ENCODE results near the gene EPHB2.

DNA sequence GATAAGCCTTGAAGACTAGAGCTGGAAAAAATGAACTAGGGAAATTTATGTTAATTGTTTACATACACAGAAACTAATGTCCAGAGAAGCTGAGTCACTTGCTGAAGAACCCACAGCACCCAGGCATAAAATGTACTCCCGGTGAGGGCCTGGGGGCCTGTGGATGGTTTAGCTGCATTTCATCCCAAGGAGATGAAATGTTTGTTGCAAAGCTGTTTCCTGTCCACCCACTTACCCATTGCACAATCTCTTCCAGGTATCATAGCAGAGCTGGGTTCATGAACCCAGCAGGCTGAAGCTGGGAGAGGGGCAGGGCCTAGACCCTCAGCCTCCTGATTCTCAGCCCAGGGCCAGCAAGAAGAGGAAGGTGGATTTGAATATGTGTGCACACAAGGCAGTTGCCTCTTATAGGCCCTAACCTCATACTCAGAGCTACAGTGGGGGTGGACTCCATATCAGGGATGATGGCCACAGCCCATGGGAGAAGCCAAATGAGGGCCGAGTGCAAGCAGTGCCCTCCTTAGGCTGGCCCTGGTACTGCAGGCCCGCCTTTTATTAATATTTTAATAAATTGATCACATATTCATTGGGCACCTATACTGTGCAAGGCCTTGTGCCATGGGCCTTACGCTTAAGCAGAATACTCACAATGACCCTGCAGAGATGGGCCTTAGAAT, 151.3 kb downstream of the EPHB2 start:
- TF ChIP-seq, protein P1, sequence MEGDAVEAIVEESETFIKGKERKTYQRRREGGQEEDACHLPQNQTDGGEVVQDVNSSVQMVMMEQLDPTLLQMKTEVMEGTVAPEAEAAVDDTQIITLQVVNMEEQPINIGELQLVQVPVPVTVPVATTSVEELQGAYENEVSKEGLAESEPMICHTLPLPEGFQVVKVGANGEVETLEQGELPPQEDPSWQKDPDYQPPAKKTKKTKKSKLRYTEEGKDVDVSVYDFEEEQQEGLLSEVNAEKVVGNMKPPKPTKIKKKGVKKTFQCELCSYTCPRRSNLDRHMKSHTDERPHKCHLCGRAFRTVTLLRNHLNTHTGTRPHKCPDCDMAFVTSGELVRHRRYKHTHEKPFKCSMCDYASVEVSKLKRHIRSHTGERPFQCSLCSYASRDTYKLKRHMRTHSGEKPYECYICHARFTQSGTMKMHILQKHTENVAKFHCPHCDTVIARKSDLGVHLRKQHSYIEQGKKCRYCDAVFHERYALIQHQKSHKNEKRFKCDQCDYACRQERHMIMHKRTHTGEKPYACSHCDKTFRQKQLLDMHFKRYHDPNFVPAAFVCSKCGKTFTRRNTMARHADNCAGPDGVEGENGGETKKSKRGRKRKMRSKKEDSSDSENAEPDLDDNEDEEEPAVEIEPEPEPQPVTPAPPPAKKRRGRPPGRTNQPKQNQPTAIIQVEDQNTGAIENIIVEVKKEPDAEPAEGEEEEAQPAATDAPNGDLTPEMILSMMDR (IDR thresholded peaks at IDR 0.05) = peak; percentile 31 to 79
- TF ChIP-seq EP300 (IDR thresholded peaks at IDR 0.05) = no peak
- TF ChIP-seq POLR2A (IDR thresholded peaks at IDR 0.05) = no peak

Measured in suprapubic skin (tissue), 3 donors.